Measurements from ENCODE around the gene COL2A1. TPM values are rescaled to one million over a fixed set of nuclear protein-coding genes. Genes with fewer than 3 reads are reported as not detected.

The COL2A1 gene
- total and polyA plus RNA-seq, 9 of the 15 experiments (the other 6 are each of a cell fraction or from before 2014, with no cell fraction given): 0.46 TPM; not detected in 8

GRCh38 chr12:47963340-47964040 lies 40.8 kb downstream of the COL2A1 start, which contains the start of gene TMEM106C (continued):
- TF ChIP-seq KLF16 (IDR thresholded peaks at IDR 0.05) (peak; percentile 32; the same call in 1 of the 2 replicates), MYC (IDR thresholded peaks at IDR 0.05; ENCODE audit: low read depth, low read length) (peak; percentile 29; the same call in 1 of the 2 replicates), MYC (CRISPR knock-in tag; IDR thresholded peaks at IDR 0.05; ENCODE audit: borderline replicate concordance, low read depth) (no peak), SRF (CRISPR knock-in tag; IDR thresholded peaks at IDR 0.05) (peak in 1 of 2 experiments; percentile 52; a peak in 1 of 4 replicates), BRCA1 (IDR thresholded peaks at IDR 0.05) (no peak), BRCA1 (CRISPR knock-in tag; IDR thresholded peaks at IDR 0.05) (no peak), ATF6 (CRISPR knock-in tag; IDR thresholded peaks at IDR 0.05) (peak; percentile 28; the same call in 1 of the 2 replicates), TFAM (CRISPR knock-in tag; conservative IDR thresholded peaks at IDR 0.05) (no peak), SAFB2 (IDR thresholded peaks at IDR 0.05; ENCODE audit: borderline replicate concordance, low read depth, low read length, severe bottlenecking) (no peak), PHF8 (IDR thresholded peaks at IDR 0.05; ENCODE audit: borderline replicate concordance, low read length) (peak; percentile 74; the same call in 1 of the 2 replicates), RBBP5 (IDR thresholded peaks at IDR 0.05; ENCODE audit: borderline replicate concordance, insufficient read depth, low read length, poor library complexity, severe bottlenecking) (peak; percentile 72), SREBF2 (CRISPR knock-in tag; IDR thresholded peaks at IDR 0.05) (no peak), NRF1 (conservative IDR thresholded peaks at IDR 0.05 in 1 of 2, IDR thresholded peaks at IDR 0.05 in 1 of 2) (peak; percentile 96 to 97), FOXA1 (IDR thresholded peaks at IDR 0.05; ENCODE audit: borderline replicate concordance) (no peak), HNRNPLL (IDR thresholded peaks at IDR 0.05; ENCODE audit: low read depth, low read length, poor library complexity, severe bottlenecking) (peak; percentile 46), GATA2 (CRISPR knock-in tag; IDR thresholded peaks at IDR 0.05) (no peak), ZNF12 (CRISPR knock-in tag; IDR thresholded peaks at IDR 0.05) (peak; percentile 16; the same call in 1 of the 2 replicates), ZNF263 (CRISPR knock-in tag; IDR thresholded peaks at IDR 0.05; ENCODE audit: borderline replicate concordance) (0 out of 2 replicates have a peak, but pooled peaks have one; percentile 35), RUNX1 (IDR thresholded peaks at IDR 0.05; ENCODE audit: low read depth) (no peak), DACH1 (IDR thresholded peaks at IDR 0.05; ENCODE audit: partially characterized antibody) (peak; percentile 15), HMGN3 (IDR thresholded peaks at IDR 0.05; ENCODE audit: borderline replicate concordance, extremely low read depth, insufficient read length, low read depth, low read length) (peak; percentile 63), KHSRP (IDR thresholded peaks at IDR 0.05) (no peak), ZNF436 (CRISPR knock-in tag; IDR thresholded peaks at IDR 0.05) (no peak), TFAP4 (CRISPR knock-in tag; IDR thresholded peaks at IDR 0.05; ENCODE audit: borderline replicate concordance) (peak; percentile 94), RAD21 (CRISPR knock-in tag; conservative IDR thresholded peaks at IDR 0.05 in 1 of 2, IDR thresholded peaks at IDR 0.05 in 1 of 2) (peak; percentile 43 to 76), TEAD1 (CRISPR knock-in tag; IDR thresholded peaks at IDR 0.05) (peak; percentile 36 to 98; a peak in 2 of 4 replicates), TRIM24 (IDR thresholded peaks at IDR 0.05) (no peak)
